Activated CD8-positive, alpha-beta memory T cell treated with anti-CD3 and anti-CD28 coated beads, Interleukin-2, amount 10 ng/mL, durations not matched to agents 7 days and 5 days (primary cell): Measurements from ENCODE around the gene SLC4A1. TPM values are rescaled to one million over a fixed set of nuclear protein-coding genes. Genes with fewer than 3 reads are reported as not detected.
A peak's percentile ranks its signal among the peaks of the same experiment; 100 is the strongest.

ENCODE experiments used
- ATAC-seq: fragments of 150-1000 bp; cut with Tn5 transposase; one replicate; pipeline ENCODE4 v1.10.0; 2021; ENCODE audit warnings: moderate library complexity
- CTCF ChIA-PET: fragments of 350-600 bp; sonication (Branson Sonifier 250); formaldehyde crosslinking; loops from one replicate; lab custom pipeline; 2021; ENCODE audit warnings: antibody characterized with exemption; lab: Charles Lee
- DNase-seq: peaks from one replicate; pipeline ENCODE4 v3.0.0-alpha.2; 2020
- H3K27ac Mint-ChIP-seq: one replicate; pipeline ENCODE4 v1.8.0; 2021; ENCODE audit warnings: mild to moderate bottlenecking, mixed read lengths
- H3K27me3 Mint-ChIP-seq: one replicate; pipeline ENCODE4 v1.8.0; 2021; ENCODE audit warnings: mixed read lengths
- H3K36me3 Mint-ChIP-seq: one replicate; pipeline ENCODE4 v1.8.0; 2021; ENCODE audit warnings: mild to moderate bottlenecking, mixed read lengths
- H3K4me1 Mint-ChIP-seq: one replicate; pipeline ENCODE4 v1.8.0; 2021; ENCODE audit warnings: mixed read lengths
- H3K4me3 Mint-ChIP-seq: one replicate; pipeline ENCODE4 v1.8.0; 2021; ENCODE audit warnings: mild to moderate bottlenecking, moderate library complexity, mixed read lengths
- H3K9me3 Mint-ChIP-seq: one replicate; pipeline ENCODE4 v1.8.0; 2022; ENCODE audit warnings: low read depth, mixed read lengths
- total RNA-seq, 2 experiments: library from RNA; stranded (reverse); gene quantifications; one replicate each; pipeline ENCODE4 v1.2.3, GENCODE V29; 2021

Gene SLC4A1
- total RNA-seq: not detected

DNA sequence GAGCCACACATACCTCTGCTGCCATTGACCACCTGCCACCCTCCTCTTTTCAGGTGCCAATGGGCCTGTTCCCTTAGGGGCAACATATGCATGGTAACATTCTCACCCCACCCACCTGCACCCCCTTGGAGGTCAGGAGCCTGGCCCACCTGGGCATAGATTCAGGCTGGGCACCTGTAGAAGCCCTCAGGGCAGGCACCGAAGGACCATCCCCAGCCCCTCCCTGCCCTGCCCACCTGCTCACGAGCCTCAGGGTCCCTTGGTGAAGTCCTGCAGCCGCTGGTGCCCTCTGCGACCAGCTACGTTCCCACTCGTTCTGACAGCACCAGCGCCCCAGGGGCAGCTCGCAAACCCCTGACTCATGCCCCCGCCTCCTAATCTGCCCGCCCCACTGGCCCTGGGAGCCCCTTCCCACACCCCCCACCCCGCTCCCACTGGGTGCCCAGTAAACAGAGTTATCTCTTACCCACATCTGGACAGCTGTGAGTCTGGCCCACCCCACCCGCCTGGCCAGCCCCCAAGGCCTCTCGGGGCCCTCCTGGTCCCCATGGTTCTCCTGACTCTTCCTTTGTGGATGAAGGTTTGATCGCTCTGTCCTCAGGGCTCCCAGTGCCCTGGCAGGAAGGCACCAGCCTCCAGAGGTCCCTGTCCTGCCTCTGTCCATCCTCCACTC lies at the start of gene SLC4A1:
SLC4A1 (minus strand) TSS at position 318 of the 673 bp plus-strand sequence. CDS start 5,269 bp downstream, outside the sequence.
- H3K9me3 Mint-ChIP-seq: no peaks in the 10 kb centered on the region
- H3K4me1 Mint-ChIP-seq: no peaks in the 10 kb centered on the region
- no peak within 1 kb of the TSS for H3K27ac Mint-ChIP-seq
- no peaks in the 10 kb centered on the region for H3K36me3 Mint-ChIP-seq
- no peaks in the 10 kb centered on the region for H3K27me3 Mint-ChIP-seq
- no peak for ATAC-seq
- DNase-seq: no peak
- CTCF ChIA-PET: no interaction called here
- H3K4me3 Mint-ChIP-seq: no peak within 1 kb of the TSS

DNA sequence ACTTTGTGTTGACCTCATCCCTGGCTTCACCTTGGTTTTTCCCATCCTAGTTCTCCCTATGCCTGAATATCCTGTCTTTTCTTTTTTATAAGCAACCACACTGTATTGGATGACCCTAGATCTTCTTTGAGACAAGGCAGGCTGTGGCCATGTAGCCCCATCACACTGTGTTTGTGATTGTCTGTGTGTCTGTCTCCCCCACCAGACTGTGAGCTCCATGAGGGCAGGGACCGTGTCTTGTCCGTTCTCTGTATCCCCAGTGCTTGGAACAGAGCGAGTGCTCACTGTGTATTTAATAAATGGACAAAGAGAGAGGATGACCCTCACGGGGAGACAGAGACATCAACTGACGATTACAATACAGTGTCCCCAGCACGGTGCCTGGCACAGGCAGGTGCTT lies 49.6 kb upstream of the SLC4A1 start:
- CTCF ChIA-PET: interaction anchor here (1.5 to 2.5 kb wide), 3 partner anchors 13 to 108 kb away, joined by 6 to 14 read pairs (median 14); no protein-coding TSS in a partner anchor
- ATAC-seq: no peak
- Mint-ChIP-seq H3K4me1 (peaks cover 10% of the 10 kb centered on the region), H3K9me3 (no peaks in the 10 kb centered on the region), H3K36me3 (peaks cover 6% of the 10 kb centered on the region), H3K27me3 (peaks cover 31% of the 10 kb centered on the region), H3K4me3 (no peak overlapping the region), H3K27ac (no peak overlapping the region)
- DNase-seq: no peak

DNA sequence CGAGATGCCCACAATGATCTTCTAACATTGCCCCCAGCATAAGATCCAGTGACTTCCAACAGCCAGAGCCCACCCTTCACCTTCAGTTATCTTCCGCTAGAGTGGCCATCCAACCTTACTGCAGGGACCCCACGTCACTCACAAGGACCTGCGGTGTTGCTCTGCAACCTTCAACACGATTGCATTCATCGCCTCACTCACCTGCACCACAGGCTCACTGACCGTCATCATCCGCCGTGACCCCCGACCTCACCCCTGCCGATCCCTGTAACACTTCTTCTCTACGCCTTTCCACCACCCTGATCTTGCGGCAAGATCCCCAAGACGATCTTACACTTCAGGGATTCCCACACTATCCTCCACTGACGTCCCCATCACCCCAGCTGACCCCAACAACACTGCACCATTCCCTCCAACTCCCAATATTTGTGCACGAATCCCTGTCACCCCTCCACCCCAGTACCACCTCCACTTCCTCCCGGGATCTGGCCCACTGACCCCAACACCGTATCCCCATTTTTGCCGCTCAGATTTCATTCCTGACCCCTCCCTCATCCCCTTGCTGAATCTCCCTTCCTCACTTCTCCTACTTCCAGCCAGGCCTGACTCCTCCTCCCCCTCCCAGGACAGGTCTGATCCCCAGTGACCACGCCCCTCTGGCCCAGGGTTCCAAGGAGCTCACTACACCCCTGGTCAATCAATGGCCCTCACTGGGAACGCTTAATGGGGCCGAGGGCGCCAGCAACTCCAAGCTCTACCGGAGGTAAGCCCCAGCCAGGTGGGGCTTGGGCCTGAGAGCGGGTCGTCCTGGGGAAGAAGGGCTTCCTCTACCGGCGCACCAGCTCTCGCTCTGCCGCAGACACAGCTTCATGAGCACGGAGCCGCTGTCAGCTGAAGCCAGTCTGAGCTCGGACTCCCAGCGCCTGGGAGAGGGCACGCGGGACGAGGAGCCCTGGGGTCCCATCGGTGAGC lies 48.1 kb upstream of the SLC4A1 start:
- H3K27me3 Mint-ChIP-seq: peaks cover 31% of the 10 kb centered on the region
- H3K9me3 Mint-ChIP-seq: no peaks in the 10 kb centered on the region
- H3K4me3 Mint-ChIP-seq: peak overlapping the region; percentile 8
- no peak for DNase-seq
- no peak overlapping the region for H3K27ac Mint-ChIP-seq
- no peak for ATAC-seq
- H3K36me3 Mint-ChIP-seq: peaks cover under 1% of the 10 kb centered on the region
- CTCF ChIA-PET: interaction anchor here (0.9 to 2.5 kb wide), 8 partner anchors 14 to 217 kb away, joined by 4 to 14 read pairs (median 8); partner anchors contain the start of gene FAM171A2
- peaks cover 9% of the 10 kb centered on the region for H3K4me1 Mint-ChIP-seq

DNA sequence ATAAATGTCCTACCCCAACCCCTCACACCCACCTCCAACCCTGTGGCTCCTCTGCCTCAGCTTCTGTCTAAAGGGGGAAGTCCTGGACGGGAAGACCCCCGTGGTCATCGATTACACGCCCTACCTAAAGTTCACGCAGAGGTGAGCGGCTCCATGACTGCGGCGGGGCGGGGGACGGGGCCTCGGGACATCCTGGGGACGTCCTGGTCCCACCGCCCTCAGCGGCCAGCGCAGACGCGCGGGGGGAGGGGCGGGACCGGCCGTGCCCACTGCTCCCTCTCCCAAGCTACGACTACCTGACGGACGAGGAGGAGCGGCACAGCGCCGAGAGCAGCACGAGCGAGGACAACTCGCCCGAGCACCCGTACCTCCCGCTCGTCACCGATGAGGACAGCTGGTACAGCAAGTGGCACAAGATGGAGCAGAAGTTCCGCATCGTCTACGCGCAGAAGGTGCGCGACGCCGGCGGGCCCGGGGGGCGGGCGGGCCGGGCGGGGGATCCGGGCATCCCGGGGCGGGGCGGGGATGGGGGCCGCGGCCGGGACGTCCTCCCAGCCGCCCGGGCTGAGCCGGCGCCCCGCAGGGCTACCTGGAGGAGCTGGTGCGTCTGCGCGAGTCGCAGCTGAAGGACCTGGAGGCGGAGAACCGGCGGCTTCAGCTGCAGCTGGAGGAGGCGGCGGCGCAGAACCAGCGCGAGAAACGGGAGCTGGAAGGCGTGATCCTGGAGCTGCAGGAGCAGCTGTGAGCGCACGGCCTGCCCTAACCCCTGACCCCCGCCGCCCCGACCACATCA lies 47.1 kb upstream of the SLC4A1 start:
- Mint-ChIP-seq H3K36me3 (no peaks in the 10 kb centered on the region), H3K9me3 (no peaks in the 10 kb centered on the region), H3K4me3 (peak overlapping the region; percentile 59), H3K27ac (no peak overlapping the region), H3K4me1 (peaks cover 9% of the 10 kb centered on the region), H3K27me3 (peaks cover 31% of the 10 kb centered on the region)
- DNase-seq (peak; percentile 56), ATAC-seq (peak; percentile 69)
- CTCF ChIA-PET: interaction anchor here (0.9 to 2.0 kb wide), 6 partner anchors 16 to 105 kb away, joined by 3 to 11 read pairs (median 5); partner anchors contain the start of gene FAM171A2

DNA sequence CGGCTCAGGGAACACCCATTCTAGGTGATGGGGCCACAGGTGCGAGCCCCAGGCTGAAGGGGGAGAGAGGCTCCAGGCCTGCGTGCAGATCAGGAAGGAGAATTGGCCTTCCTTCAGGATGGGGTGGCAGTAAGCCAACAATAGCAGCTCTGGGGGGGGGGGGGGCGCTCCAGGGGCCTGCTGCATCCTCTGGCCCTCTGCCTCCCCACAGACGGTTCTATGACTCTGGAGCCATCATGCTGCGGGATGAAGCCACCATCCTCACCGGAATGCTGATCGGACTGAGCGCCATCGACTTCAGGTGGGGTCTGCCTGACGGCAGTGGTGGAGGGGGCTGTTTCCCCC lies 46.6 kb upstream of the SLC4A1 start:
- ATAC-seq: no peak
- no peak overlapping the region for H3K4me3 Mint-ChIP-seq
- peaks cover 31% of the 10 kb centered on the region for H3K27me3 Mint-ChIP-seq
- no peak overlapping the region for H3K27ac Mint-ChIP-seq
- CTCF ChIA-PET: interaction anchor here (1.0 to 2.0 kb wide), 4 partner anchors 17 to 104 kb away, joined by 3 to 11 read pairs (median 6); no protein-coding TSS in a partner anchor
- DNase-seq: no peak
- no peaks in the 10 kb centered on the region for H3K9me3 Mint-ChIP-seq
- H3K36me3 Mint-ChIP-seq: no peaks in the 10 kb centered on the region
- peaks cover 9% of the 10 kb centered on the region for H3K4me1 Mint-ChIP-seq

DNA sequence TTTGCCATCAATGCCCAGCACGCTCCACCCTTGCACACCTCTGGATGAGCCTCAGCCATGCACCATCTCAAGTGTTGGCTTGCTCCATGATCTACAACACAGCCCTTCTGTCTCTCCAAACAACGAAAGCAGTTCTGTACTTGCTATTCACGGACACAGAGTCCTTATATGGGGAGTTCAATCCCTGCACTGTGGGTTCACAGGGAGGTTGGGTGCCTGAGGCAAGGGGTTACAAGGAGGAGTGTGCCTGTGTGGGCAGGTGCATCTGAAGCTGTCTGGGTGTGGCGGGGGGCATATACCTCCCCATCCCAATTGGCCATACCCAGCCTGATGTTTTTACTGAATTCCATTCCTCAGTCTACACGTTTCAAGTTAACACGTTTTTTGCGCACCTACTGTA lies 46.1 kb upstream of the SLC4A1 start:
- H3K27ac Mint-ChIP-seq: no peak overlapping the region
- H3K4me1 Mint-ChIP-seq: peaks cover 12% of the 10 kb centered on the region
- H3K36me3 Mint-ChIP-seq: no peaks in the 10 kb centered on the region
- H3K4me3 Mint-ChIP-seq: no peak overlapping the region
- peaks cover 31% of the 10 kb centered on the region for H3K27me3 Mint-ChIP-seq
- no peaks in the 10 kb centered on the region for H3K9me3 Mint-ChIP-seq
- CTCF ChIA-PET: interaction anchor here (0.7 to 2.0 kb wide), 5 partner anchors 13 to 104 kb away, joined by 3 to 11 read pairs (median 3); no protein-coding TSS in a partner anchor
- DNase-seq (no peak), ATAC-seq (no peak)

DNA sequence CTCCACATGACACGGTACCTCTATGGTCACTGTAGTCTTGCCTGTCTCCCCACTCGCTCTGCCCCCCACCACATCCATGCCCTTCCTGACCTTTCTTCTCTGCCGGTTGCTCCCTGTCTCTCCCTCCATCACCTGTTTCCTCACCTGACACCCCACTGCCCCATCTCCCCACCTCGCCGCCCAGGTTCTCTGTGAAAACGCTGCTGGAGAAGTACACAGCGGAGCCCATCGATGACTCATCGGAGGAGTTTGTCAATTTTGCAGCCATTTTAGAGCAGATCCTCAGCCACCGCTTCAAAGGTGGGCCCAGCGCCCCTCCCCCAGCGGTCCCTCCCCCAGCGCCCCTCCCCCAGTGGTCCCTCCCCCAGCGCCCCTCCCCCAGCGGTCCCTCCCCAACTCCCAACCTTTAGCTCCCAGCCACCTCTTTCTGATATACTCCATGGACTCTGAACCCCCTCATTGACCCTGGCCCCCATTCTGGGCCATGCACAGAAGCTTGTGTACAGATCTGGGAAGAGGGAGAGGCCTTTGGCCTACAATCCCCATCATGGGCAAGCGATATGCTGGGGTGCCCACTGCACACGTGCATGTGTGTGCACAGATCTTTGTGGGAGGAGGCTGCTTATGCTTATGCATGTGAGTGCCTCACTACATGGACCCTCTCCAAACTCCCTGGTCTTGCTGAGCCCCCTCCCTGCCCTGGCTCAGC lies 44.6 kb upstream of the SLC4A1 start:
- H3K4me3 Mint-ChIP-seq: no peak overlapping the region
- H3K27ac Mint-ChIP-seq: no peak overlapping the region
- no peaks in the 10 kb centered on the region for H3K9me3 Mint-ChIP-seq
- no peak for ATAC-seq
- CTCF ChIA-PET: interaction anchor here (2.5 kb wide), 1 partner anchor 102 kb away, joined by 8 read pairs; no protein-coding TSS in a partner anchor
- peaks cover 33% of the 10 kb centered on the region for H3K27me3 Mint-ChIP-seq
- H3K4me1 Mint-ChIP-seq: peaks cover 12% of the 10 kb centered on the region
- no peaks in the 10 kb centered on the region for H3K36me3 Mint-ChIP-seq
- DNase-seq: no peak

DNA sequence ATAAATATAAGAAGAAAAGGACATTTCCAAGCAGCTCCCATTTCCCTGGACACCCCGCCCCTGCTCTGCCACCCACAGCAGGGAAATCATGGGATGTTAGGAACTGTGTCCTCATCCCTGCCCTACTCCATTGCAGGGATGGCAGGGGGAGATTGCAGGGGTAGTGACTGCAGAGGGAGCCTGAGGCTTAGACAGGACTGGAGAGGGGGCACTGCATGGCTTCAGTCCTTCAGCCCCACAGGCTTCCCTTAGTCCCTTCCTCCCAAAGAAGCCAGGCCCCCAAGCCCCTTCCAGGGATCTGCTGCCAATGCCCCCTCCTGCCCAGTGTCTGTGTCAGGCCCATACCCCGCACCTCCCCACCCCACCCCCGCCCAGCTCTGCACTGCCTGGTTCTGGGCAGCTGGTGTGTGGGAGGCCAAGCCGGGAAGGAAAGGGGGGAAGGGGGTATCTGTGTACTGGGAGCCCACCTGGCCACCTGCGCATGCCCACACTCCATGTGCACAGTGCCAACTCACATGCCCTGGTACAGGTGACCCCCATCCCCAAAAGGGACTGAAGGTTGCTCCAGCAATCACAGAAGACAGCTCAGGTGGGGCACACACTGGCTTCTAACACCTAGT lies 43.7 kb upstream of the SLC4A1 start:
- no peak overlapping the region for H3K4me3 Mint-ChIP-seq
- CTCF ChIA-PET: interaction anchor here (0.6 to 2.5 kb wide), 3 partner anchors 53 to 101 kb away, joined by 3 to 8 read pairs (median 7); no protein-coding TSS in a partner anchor
- ATAC-seq: no peak
- peaks cover 12% of the 10 kb centered on the region for H3K4me1 Mint-ChIP-seq
- DNase-seq: no peak
- H3K27me3 Mint-ChIP-seq: peaks cover 33% of the 10 kb centered on the region
- no peaks in the 10 kb centered on the region for H3K9me3 Mint-ChIP-seq
- no peak overlapping the region for H3K27ac Mint-ChIP-seq
- no peaks in the 10 kb centered on the region for H3K36me3 Mint-ChIP-seq

DNA sequence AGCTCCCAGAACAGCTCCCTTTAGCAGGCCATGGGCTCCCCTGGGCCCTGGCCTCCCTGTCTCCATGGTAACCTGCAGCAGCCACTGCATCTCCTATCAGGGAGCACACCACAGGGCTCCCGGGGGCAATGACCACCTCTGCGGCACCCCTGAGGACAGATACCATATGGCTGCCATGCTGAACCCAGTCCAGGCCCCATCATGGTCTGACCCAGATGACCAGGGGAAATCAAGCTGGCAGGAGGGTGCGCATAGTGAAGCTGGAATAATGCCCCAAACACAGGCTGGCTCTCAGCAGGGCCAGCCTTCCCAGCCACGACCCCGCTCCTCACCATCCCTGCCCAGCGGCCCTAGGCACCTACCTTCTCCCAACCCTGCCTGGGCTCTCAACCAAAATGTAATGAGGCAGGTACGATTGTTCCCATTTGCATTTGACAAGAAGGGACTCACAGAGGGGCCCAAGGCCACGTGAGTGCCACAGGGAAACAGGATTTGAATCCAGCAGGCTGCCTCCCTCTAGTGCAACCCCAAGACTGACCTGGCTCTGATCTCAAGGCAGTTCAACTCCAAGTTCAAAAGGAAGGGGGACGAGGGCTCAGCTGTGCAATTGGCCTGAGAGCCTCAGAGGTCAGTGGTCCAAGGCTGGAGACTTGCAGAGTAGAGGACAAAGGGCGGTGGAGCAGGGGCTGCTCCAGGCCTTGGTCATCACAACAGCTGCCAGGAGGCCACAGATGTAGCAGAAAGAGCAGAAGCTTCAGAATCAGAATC lies 42.9 kb upstream of the SLC4A1 start:
- Mint-ChIP-seq H3K27ac (no peak overlapping the region), H3K4me3 (no peak overlapping the region), H3K4me1 (peaks cover 6% of the 10 kb centered on the region), H3K36me3 (no peaks in the 10 kb centered on the region), H3K9me3 (no peaks in the 10 kb centered on the region), H3K27me3 (peaks cover 30% of the 10 kb centered on the region)
- ATAC-seq (no peak), DNase-seq (no peak)
- CTCF ChIA-PET: interaction anchor here (0.6 to 2.5 kb wide), 4 partner anchors 21 to 101 kb away, joined by 3 to 8 read pairs (median 5); no protein-coding TSS in a partner anchor

DNA sequence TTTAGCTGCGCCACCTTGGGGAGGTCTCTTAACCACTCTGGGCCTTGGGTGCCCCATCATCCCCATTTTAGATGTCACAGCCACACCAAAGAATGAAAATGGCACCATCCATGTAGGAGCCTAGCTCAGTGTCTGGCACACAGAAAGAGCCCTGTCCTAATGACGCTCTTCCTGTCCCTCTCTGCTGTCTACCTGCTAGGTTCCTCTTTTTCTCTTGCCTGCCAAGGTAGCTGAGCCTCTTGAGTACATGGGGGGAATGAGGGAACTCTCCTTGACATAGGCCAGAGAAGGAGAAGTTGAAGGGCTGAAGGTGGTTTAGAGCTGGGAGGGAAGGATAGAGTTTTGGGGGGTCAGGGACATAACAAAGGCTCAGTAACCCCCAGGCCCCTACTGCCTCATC lies 42.3 kb upstream of the SLC4A1 start:
- no peak for ATAC-seq
- Mint-ChIP-seq H3K9me3 (no peaks in the 10 kb centered on the region), H3K27me3 (peaks cover 25% of the 10 kb centered on the region), H3K36me3 (no peaks in the 10 kb centered on the region), H3K4me1 (peaks cover 3% of the 10 kb centered on the region), H3K4me3 (no peak overlapping the region), H3K27ac (no peak overlapping the region)
- CTCF ChIA-PET: no interaction called here
- DNase-seq: no peak

DNA sequence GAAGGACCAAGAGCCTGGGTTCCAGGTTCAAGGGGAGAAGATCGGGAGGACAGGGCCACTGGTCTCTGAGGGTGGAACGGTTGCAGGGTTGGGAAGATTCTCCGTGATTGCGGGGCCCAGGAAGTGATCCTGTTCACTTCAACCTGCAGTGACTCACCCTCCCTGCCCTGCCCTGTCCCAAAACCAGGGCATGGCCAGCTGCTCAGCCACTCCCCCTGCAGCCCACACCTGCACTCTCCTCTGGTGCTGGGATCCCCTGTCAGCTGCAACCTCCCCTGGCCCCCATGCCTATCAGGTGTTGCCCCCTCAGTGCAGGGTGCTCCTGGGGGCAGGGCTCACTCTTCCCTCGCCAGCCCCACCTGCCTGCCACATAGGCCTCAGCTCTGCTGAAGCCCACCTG lies 41.5 kb upstream of the SLC4A1 start:
- CTCF ChIA-PET: no interaction called here
- H3K36me3 Mint-ChIP-seq: no peaks in the 10 kb centered on the region
- H3K4me3 Mint-ChIP-seq: no peak overlapping the region
- peak; percentile 39 for DNase-seq
- H3K27ac Mint-ChIP-seq: no peak overlapping the region
- no peaks in the 10 kb centered on the region for H3K9me3 Mint-ChIP-seq
- peaks cover 27% of the 10 kb centered on the region for H3K27me3 Mint-ChIP-seq
- peaks cover 3% of the 10 kb centered on the region for H3K4me1 Mint-ChIP-seq
- no peak for ATAC-seq
